GM21447 (cell line): ENCODE results near the gene EIF5B.
"Not testable (repeated sequence)": the region's sequence is repeated elsewhere in the genome, so short reads cannot be mapped to it uniquely, and the experiment has no call there.

Source experiments
- ATAC-seq: cut with Tn5 transposase; IDR thresholded peaks from one replicate; pipeline ENCODE4 v1.9.1; 2021; ENCODE audit not compliant: unreplicated experiment

Gene EIF5B

GRCh38 chr2:99356853-99357252 is 19.7 kb downstream of the EIF5B start:
- ATAC-seq = peak; percentile 74

GRCh38 chr2:99365661-99366060 is 28.5 kb downstream of the EIF5B start:
- no peak for ATAC-seq

GRCh38 chr2:99368854-99369253 is 31.7 kb downstream of the EIF5B start:
- not testable (repeated sequence) for ATAC-seq

- ATAC-seq = no peak
Observed at GRCh38 chr2:99373144-99373543, 36.0 kb downstream of the EIF5B start.

- ATAC-seq = no peak
Observed at GRCh38 chr2:99374747-99375146, 37.6 kb downstream of the EIF5B start.

- ATAC-seq = no peak
Observed at GRCh38 chr2:99376254-99376864, 39.2 kb downstream of the EIF5B start.

- no peak for ATAC-seq
Observed at GRCh38 chr2:99377879-99378278, 40.7 kb downstream of the EIF5B start.

- peak; percentile 90 for ATAC-seq
Observed at GRCh38 chr2:99380376-99381010, 43.3 kb downstream of the EIF5B start.

- no peak for ATAC-seq
Observed at GRCh38 chr2:99382143-99382542, 45.0 kb downstream of the EIF5B start.

- ATAC-seq = no peak
Observed at GRCh38 chr2:99386011-99386410, 48.8 kb downstream of the EIF5B start.

GRCh38 chr2:99388892-99389291 is 51.7 kb downstream of the EIF5B start:
- ATAC-seq = no peak

- no peak for ATAC-seq
Observed at GRCh38 chr2:99389371-99389770, 52.2 kb downstream of the EIF5B start.

- ATAC-seq = no peak
Observed at GRCh38 chr2:99389946-99390345, 52.8 kb downstream of the EIF5B start.

GRCh38 chr2:99395589-99396130 is 58.5 kb downstream of the EIF5B start:
- ATAC-seq = no peak

GRCh38 chr2:99397266-99397920 is 60.2 kb downstream of the EIF5B start:
- no peak for ATAC-seq

- ATAC-seq = no peak
Observed at GRCh38 chr2:99398303-99398702, 61.1 kb downstream of the EIF5B start.

GRCh38 chr2:99399063-99399462 is 61.9 kb downstream of the EIF5B start:
- no peak for ATAC-seq

- ATAC-seq = no peak
Observed at GRCh38 chr2:99399795-99400194, 62.6 kb downstream of the EIF5B start.

- no peak for ATAC-seq
Observed at GRCh38 chr2:99401841-99402240, 64.7 kb downstream of the EIF5B start.

- no peak for ATAC-seq
Observed at GRCh38 chr2:99403084-99403483, 65.9 kb downstream of the EIF5B start.

GRCh38 chr2:99403524-99403923 is 66.3 kb downstream of the EIF5B start:
- no peak for ATAC-seq
